Peyer's patch (tissue), 4 donors: ENCODE data around the gene IL1RAPL1. TPM values are rescaled to one million over a fixed set of nuclear protein-coding genes. Genes with fewer than 3 reads are reported as not detected.
"Not testable (repeated sequence)": the region's sequence is repeated elsewhere in the genome, so short reads cannot be mapped to it uniquely, and the experiment has no call there.

ENCODE experiments used
- DNase-seq, 3 donors: peaks; one replicate each; pipeline ENCODE4 v3.0.0-alpha.2; 2017 to 2019
- H3K27ac ChIP-seq, 4 donors: fragments of 200-600 bp; sonication (generic); one replicate each; pipeline ENCODE4 v1.5.1; 2016 to 2019
- H3K27me3 ChIP-seq, 2 donors: fragments of 200-600 bp; sonication (generic); one replicate each; pipeline ENCODE4 v1.5.1; 2019
- H3K36me3 ChIP-seq, 3 donors: fragments of 200-600 bp; sonication (generic); one replicate each; pipeline ENCODE4 v1.5.1; 2016 to 2019
- H3K4me1 ChIP-seq, 4 donors: fragments of 200-600 bp; sonication (generic); one replicate each; pipeline ENCODE4 v1.5.1; 2016 to 2019
- H3K4me3 ChIP-seq, 4 donors: fragments of 200-600 bp; sonication (generic); 1 replicate in 3 of 4; 2 replicates in 1 of 4; pipeline ENCODE4 v1.5.1; 2016 to 2019; ENCODE audit warnings: mild to moderate bottlenecking in 1 of 4
- H3K9me3 ChIP-seq, 4 donors: fragments of 200-600 bp; sonication (generic); one replicate each; pipeline ENCODE4 v1.5.1; 2016 to 2019; ENCODE audit warnings: mild to moderate bottlenecking in 1 of 4
- POLR2A ChIP-seq, 2 donors: fragments of 450-650 bp; IDR thresholded peaks; one replicate each; pipeline ENCODE4 v1.5.1; 2017; ENCODE audit warnings: antibody characterized with exemption in 2 of 2, mild to moderate bottlenecking in 2 of 2, moderate library complexity in 2 of 2
- total RNA-seq, 4 donors: library from RNA; depleted of rRNA; stranded (reverse); fragments of >200 nt; gene quantifications; one replicate each; pipeline ENCODE4 v1.1.0, GENCODE V29; 2016
- TF ChIP-seq, protein P1 (sequence below), 6 experiments: fragments of 450-650 bp in 4 of 6; fragments of 200-600 bp in 2 of 6; sonication (generic) in 1 of 6; IDR thresholded peaks; one replicate each; pipeline ENCODE4 v1.5.1; 2017 to 2019; ENCODE audit warnings: antibody characterized with exemption in 6 of 6, mild to moderate bottlenecking in 3 of 6, moderate library complexity in 1 of 6

Gene IL1RAPL1
- total RNA-seq, 4 donors from 2014 or later: not detected

DNA sequence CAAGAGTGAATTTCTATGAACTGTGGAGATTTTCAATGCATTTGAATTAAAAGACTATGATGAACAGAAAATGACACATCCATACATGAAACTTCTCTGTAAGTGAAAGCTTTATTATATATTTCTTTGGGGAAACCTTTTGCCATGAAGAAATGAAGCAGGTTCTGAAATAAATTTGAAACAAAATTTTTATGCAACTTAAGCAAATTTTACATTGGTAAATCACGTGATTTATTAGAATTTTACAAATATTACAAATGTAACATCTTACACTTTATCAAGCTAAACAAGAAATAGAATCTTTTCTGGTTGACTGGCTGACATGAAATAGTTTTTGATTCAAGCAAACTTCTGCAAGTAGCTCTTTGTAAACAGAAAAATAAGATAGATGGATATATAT lies 131.2 kb downstream of the IL1RAPL1 start:
- no peaks in the 10 kb centered on the region for H3K36me3 ChIP-seq
- H3K9me3 ChIP-seq: no peaks in the 10 kb centered on the region
- DNase-seq: no peak
- H3K4me1 ChIP-seq: no peaks in the 10 kb centered on the region
- no peaks in the 10 kb centered on the region for H3K27me3 ChIP-seq
- no peak overlapping the region for H3K4me3 ChIP-seq
- no peak for TF ChIP-seq POLR2A (IDR thresholded peaks at IDR 0.05)
- TF ChIP-seq, protein P1, sequence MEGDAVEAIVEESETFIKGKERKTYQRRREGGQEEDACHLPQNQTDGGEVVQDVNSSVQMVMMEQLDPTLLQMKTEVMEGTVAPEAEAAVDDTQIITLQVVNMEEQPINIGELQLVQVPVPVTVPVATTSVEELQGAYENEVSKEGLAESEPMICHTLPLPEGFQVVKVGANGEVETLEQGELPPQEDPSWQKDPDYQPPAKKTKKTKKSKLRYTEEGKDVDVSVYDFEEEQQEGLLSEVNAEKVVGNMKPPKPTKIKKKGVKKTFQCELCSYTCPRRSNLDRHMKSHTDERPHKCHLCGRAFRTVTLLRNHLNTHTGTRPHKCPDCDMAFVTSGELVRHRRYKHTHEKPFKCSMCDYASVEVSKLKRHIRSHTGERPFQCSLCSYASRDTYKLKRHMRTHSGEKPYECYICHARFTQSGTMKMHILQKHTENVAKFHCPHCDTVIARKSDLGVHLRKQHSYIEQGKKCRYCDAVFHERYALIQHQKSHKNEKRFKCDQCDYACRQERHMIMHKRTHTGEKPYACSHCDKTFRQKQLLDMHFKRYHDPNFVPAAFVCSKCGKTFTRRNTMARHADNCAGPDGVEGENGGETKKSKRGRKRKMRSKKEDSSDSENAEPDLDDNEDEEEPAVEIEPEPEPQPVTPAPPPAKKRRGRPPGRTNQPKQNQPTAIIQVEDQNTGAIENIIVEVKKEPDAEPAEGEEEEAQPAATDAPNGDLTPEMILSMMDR (IDR thresholded peaks at IDR 0.05): no peak
- no peak overlapping the region for H3K27ac ChIP-seq

DNA sequence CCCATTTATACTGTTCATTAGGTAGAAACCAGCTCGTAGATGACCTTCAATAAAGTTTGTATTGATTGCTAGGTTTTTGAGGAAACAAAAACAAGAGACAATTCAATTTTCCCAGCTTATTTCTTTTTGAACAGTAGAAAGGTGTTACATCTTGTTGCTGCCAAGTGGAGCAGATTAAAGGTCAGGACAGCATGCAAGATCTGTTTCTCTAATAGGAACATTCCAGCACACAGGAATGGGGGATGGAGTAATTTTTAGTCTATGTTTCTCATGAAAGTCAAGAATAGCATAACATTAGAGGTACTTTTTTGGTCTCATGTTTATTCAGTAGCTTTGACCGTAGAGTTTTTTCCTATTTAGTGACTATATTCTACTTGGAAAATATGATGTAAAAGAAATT lies 132.4 kb downstream of the IL1RAPL1 start:
- no peak overlapping the region for H3K4me3 ChIP-seq
- no peaks in the 10 kb centered on the region for H3K36me3 ChIP-seq
- no peak for TF ChIP-seq POLR2A (IDR thresholded peaks at IDR 0.05)
- TF ChIP-seq, protein P1 (IDR thresholded peaks at IDR 0.05): no peak
- DNase-seq: no peak
- no peaks in the 10 kb centered on the region for H3K4me1 ChIP-seq
- H3K9me3 ChIP-seq: no peaks in the 10 kb centered on the region
- H3K27me3 ChIP-seq: no peaks in the 10 kb centered on the region
- H3K27ac ChIP-seq: no peak overlapping the region

DNA sequence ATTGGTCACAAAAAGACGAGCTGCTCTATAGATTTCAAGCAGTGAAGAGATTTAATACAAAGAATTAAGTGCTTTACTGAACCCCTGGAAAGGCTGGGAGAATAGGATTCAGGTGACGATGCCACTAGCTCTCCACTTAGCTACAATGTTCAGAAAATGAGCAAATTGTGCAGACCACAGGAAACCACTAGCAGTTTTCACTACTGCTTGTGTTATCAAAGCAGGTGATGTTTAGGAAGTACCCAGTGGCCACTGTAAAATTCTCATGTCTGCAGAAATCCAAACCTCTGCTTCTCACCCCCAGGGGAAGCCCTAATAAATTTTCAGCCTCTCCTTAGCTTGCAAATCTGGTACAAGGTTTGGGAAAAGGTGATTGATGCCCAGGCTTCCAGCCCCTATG lies 165.1 kb downstream of the IL1RAPL1 start:
- no peak for DNase-seq
- no peak overlapping the region for H3K27ac ChIP-seq

DNA sequence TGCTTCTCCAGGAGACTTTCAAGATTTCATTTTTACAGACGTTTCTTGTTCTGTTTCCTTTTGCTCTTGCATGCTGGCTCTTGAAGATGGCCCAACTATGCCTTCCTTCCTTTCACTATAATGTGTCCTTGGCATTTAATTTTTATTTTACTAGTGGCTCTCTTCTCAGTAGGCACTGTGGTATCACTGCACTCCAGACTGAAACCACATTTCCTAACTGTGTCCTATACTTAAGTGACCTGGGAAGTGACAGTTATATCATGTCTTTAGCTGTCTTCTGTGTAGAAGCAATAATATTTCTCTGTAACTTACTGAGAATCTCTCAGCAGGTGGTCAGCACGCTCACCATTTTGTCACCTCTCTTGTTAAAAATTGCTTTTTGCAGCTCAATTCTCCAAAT lies 168.9 kb downstream of the IL1RAPL1 start:
- Histone ChIP-seq H3K4me3 (no peak overlapping the region), H3K27ac (no peak overlapping the region), H3K4me1 (no peaks in the 10 kb centered on the region), H3K27me3 (no peaks in the 10 kb centered on the region), H3K36me3 (no peaks in the 10 kb centered on the region), H3K9me3 (no peaks in the 10 kb centered on the region)
- no peak for DNase-seq
- no peak for TF ChIP-seq POLR2A (IDR thresholded peaks at IDR 0.05)
- TF ChIP-seq, protein P1 (IDR thresholded peaks at IDR 0.05): no peak

More for the DNA sequence above, 165.1 kb downstream of the IL1RAPL1 start:
- H3K4me3 ChIP-seq: no peak overlapping the region
- H3K4me1 ChIP-seq: no peaks in the 10 kb centered on the region
- no peaks in the 10 kb centered on the region for H3K27me3 ChIP-seq
- TF ChIP-seq, protein P1 (IDR thresholded peaks at IDR 0.05): no peak
- no peak for TF ChIP-seq POLR2A (IDR thresholded peaks at IDR 0.05)
- no peaks in the 10 kb centered on the region for H3K36me3 ChIP-seq
- H3K9me3 ChIP-seq: no peaks in the 10 kb centered on the region

DNA sequence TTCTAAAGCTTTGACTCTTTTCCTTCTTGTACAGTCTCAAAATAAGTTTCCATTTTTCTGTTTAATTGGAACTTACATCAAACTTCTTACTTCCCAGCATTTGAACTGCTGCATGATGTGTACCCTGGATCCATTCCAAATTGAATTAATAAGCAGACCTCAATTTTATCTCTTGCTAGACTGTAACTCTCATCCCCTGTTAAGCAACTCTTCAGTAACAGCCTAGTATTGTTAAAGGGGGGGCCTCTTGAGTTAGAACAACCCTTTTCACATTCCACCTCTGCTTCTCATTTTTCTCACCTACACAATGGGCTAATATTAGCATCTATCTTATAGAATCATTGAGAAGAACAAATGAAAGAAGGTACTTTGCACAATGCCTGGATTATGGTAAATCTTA lies 169.4 kb downstream of the IL1RAPL1 start:
- H3K4me3 ChIP-seq: no peak overlapping the region
- H3K36me3 ChIP-seq: no peaks in the 10 kb centered on the region
- no peaks in the 10 kb centered on the region for H3K4me1 ChIP-seq
- H3K27ac ChIP-seq: no peak overlapping the region
- no peaks in the 10 kb centered on the region for H3K27me3 ChIP-seq
- no peaks in the 10 kb centered on the region for H3K9me3 ChIP-seq
- DNase-seq: no peak
- TF ChIP-seq POLR2A (IDR thresholded peaks at IDR 0.05): no peak
- TF ChIP-seq, protein P1 (IDR thresholded peaks at IDR 0.05): no peak

DNA sequence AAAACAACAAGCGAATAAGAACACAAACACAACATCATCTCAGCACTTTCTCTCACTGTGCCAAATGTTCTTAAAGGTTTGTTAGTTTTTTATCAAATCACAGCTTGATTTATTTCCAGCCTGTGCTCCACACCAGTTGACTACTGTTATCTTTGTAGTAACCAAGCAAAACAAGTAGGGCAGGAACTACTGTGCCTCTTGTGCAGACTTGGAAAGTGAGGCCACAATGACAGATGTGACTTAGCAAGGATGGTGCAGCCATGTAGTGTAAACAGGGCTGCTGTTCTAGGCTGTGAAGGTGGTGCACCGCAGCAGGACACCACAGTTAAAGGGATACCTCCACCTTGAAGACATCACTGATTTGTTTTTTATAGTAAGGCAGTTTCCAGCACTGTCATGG lies 170.0 kb downstream of the IL1RAPL1 start:
- no peak for DNase-seq
- Histone ChIP-seq H3K27me3 (no peaks in the 10 kb centered on the region), H3K36me3 (no peaks in the 10 kb centered on the region), H3K4me1 (no peaks in the 10 kb centered on the region), H3K9me3 (no peaks in the 10 kb centered on the region), H3K4me3 (no peak overlapping the region), H3K27ac (no peak overlapping the region)
- TF ChIP-seq, protein P1 (IDR thresholded peaks at IDR 0.05): no peak
- no peak for TF ChIP-seq POLR2A (IDR thresholded peaks at IDR 0.05)

DNA sequence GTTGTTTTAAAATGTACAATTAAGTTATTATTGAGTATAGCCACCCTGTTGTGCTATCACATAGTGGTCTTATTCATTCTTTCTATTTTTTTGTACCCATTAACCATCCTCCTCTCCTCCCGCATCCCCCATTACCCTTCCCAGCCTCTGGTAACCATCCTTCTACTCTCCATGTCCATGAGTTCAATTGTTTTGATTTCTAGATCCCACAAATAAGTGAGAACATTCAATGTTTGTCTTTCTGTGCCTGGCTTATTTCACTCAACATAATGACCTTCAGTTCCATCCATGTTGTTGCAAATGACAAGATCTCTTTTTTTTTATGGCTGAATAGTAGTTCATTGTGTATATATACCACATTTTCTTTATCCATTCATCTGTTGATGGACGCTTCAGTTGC lies 179.3 kb downstream of the IL1RAPL1 start:
- not testable (repeated sequence) for H3K27ac ChIP-seq, H3K36me3 ChIP-seq, H3K9me3 ChIP-seq, H3K4me3 ChIP-seq, H3K4me1 ChIP-seq, H3K27me3 ChIP-seq, DNase-seq
